GM19023 (cell line): Measurements from ENCODE around the gene CPEB3.
A peak's percentile ranks its signal among the peaks of the same experiment; 100 is the strongest.

Experiments used
- ATAC-seq: cut with Tn5 transposase; IDR thresholded peaks from one replicate; pipeline ENCODE4 v1.9.1; 2021; ENCODE audit warnings: mild to moderate bottlenecking, moderate library complexity; ENCODE audit not compliant: unreplicated experiment

Gene CPEB3

DNA sequence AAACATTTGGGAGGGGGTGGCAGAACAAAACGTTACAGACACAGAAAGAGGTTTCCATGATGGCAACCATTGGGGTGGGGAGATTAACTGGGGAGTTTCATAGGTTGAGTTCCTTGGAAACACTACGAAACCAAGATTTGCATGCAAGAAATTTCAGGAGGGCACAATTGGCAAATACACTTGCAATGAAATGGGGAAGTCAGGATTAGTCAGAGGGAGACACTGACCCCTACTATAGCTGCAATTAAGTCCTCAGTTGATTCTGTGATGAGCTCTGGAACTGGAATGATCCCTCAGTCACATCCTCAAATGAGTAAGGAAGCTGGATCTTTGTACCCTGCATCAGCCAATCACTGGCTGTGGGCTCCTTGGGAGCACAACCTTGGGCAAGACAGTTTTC is 22.1 kb downstream of the CPEB3 start:
- no peak for ATAC-seq

DNA sequence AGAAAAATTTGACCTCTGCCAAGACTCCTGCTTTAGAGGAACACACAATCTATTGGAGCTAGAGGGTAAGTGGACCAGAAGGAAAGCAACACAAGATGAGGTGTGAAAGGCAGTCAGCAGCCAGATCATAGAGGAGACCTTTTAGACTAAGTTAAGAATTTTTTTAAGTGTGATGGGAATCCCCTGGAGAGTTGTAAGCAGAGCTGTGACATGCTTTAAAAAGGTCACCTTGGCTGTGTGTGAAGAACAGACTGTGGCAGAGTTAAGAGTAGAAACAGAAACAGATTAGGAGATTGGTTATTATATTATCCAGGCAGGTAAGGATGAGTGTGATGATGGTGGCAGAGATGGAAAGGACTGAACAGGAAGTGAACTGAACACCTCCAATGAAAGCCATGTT is 23.5 kb downstream of the CPEB3 start:
- ATAC-seq, result no peak

DNA sequence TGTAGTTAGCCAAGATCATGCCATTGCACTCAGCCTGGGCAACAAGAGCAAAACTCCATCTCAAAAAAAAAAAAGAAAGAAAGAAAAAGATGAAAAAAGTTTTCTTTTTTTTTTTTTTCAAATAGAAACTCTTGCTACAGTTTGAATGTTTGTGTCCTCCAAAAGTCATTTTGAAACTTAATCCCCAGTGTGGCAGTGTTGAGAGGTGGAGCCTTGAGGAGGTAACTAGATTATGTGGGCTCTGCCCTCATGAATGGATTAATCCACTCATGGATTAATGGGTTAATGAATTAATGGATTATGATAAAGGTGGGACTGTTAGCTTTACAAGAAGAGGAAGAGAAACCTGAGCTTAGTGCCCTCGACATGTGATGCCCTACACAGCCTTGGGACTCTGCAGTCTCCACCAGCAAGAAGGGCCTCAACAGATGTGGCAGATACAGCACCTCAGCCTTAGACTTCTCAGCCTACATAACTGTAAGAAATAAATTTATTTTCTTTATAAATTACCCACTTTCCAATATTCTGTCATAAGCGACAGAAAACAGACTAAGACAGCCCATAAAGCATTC is 25.1 kb downstream of the CPEB3 start:
- no peak for ATAC-seq

DNA sequence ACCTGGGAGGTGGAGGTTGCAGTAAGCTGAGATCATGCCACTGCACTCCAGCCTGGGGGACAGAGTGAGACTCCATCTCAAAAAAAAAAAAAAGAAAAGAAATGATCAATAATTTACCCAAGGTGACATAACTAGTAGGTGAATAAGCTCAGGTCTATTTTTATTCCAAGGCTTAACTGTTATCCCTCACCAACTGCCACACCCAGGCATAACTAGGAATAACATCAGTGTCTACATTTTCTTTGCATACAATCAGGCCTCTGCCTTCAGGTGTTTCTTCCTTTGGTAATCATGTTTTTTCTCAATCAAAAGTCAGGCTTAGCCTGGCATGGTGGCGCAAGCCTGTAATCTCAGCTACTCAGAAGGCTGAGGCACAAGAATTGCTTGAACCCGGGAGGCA is 26.6 kb downstream of the CPEB3 start:
- no peak for ATAC-seq

DNA sequence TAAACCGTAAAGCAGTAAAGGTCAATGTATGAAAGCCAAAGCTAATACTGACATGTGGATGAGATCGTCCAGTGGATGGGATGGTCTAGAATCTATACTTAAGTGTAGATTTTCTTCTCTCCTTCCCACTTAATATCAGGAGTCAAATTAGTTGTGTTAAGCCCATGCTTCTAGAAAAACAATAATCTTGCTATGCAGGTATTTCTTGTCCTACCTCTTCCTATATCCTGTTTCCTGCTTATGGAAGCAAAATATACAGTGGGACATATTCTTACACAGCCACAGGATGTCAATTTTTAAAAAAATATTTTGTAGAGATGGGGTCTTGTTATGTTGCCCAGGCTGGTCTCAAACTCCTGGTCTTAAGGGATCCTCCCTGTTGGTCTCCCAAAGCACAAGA is 27.5 kb downstream of the CPEB3 start:
- ATAC-seq, result no peak

DNA sequence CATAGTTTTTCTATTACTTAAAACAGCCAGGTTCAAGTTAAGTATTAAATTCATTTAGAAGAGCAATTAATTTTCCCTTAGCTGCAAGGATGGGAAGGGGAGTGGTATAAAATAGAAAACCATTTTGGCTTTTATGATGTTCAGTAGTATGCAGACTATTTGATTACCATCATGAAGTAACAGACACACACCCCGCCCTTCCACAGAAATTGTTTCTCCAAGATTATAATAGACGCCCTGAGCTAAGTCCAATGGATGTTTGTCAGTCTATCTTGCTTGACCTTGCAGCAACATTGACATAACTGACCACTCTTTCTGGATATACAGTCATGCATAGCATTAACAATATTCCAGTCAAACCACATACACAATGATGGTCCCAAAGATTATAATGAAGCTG is 42.3 kb downstream of the CPEB3 start:
- ATAC-seq, result no peak

DNA sequence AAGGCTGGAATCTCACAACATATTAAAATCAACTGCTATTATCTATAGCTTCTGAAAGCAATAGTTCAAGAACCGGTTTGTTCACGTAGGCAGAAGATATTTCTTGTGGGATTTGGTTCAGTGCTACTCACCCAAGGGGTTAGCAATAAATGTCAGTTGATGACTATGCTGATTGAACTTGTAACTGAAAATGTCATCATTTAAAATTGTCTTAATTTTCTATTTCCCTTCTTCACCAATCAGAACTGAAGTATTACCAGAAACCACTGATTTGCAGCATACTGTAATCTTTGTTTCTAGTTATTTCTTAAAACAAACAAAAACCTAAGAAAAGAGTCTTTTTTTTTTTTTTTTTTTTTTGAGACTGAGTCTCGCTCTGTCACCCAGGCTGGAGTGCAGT is 46.1 kb downstream of the CPEB3 start:
- ATAC-seq, result no peak

DNA sequence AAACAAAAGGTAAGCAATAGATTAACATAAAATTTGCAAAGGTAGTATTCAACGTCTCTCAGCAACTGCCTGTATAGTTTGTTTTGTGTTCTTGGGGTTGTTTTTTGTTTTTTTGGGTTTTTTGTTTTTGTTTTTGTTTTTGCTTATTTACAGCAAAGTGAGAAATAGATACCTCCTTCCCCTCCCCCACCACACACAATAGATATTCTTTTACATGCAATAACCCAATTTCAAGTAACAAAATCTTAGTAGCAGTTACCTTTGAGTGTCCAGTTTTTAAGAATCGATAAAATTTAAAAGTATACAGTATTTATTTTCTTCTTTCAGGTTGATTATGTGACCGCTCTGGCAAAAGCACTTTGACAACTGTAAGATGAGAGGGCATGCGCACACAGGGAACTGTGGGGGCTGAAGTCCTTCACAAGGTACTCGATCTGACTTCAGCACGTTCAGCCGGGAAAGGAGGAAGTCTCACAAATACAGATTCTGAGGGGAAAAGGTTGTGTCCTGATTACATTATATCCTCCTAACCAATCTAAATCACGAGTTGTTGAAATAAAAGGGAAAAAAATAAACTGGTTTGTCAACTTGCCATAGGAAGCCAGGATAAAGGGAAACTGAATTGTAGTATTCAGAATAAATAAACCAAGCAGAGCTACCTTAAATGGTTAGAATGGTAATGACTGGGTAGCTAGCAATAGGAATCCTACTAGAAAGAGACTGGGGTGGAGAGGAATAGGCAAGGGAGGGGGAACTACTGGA is 47.8 kb downstream of the CPEB3 start:
- no peak for ATAC-seq

DNA sequence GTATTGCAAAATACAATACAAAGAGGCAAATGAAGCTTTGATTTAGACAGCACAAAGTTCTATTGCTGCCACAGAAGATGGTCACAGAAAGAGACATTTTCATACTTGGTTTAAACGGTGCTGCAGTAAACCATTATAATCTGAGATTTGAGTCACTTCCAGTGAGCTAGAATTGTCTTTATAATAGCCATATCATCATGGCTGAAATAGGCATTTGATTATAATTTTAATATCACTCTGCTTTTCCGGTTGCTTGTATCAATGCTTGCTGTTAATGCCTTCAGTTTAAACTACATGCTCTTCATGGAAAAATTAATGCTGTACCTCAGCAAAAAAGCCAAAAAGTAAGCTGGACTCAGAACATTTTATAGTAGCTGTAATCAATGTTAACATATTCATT is 48.5 kb downstream of the CPEB3 start:
- no peak for ATAC-seq

DNA sequence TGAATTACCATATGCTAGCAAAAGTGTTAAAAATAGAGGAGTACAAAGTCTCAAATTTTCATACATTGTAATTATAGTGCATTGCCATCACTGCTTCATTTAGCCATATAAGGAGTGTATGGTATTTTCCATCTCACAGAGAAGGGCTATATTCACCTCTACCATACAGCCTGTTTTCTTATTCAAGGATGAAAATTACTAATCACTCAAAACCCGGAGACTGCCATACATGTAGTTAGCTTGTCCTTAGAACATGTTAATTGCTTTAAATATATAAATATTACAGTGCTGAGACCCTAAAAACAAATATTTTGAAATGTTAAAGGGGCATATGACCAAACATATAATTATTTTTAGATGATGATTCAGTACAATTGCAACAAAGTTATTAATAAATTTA is 49.4 kb downstream of the CPEB3 start:
- no peak for ATAC-seq

DNA sequence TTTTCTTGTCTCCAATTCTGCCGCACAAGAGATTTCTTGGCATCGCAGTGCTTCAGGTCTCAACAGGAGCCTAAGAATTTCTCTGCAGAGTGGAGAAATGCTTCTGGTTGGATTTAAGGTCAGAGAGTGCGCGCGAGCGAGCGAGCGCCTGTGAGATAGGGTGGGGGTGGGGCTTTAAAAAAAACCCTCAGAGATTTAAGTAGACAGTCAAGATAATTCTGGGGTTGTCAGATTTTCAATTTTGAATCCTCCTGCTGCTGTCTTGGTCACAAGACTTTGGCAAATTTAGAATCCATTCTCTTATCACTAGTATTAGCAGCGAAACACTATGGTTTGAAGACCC is 49.7 kb downstream of the CPEB3 start:
- no peak for ATAC-seq

DNA sequence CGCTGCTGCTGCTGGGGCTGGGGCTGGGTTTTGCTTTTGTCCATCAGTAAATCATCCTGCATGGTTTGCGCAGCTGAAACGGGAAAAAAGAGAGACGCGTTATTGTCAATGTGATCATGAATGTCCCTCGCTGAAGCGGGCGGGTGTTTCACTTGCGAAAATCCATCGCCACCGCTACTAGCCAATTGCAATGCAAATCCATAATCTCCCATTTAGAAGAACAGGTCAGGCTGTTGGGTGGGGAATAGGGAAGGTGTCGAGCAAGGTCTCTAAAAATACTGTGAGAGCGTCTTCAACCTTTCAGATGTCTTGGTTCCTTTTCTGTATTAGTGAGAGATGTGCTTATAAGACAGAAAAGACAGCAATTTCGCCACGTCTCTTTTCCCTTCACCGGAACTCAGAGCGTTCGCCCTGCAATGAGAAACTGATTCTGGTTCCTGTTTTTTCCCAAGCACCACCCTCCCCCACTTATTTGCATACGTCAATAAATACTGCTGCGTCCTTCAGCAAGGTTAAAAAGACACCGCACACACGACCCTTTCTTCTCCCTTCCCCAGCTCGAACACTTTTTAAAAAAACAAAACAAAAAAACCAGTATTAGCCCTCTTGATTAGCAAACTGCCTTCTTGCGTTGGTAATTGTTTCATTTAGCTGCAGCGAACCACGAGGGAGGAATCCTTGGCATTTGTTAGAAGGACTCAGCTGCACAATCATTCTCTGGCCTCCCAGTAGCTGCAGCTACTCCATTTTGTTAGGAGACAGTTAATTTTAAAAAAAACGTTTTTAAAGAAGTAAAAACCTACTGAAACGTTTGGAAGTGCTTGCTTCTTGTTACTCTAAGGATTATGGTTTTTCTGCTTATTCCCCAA is 50.4 kb downstream of the CPEB3 start:
- ATAC-seq, result peak; percentile 65

DNA sequence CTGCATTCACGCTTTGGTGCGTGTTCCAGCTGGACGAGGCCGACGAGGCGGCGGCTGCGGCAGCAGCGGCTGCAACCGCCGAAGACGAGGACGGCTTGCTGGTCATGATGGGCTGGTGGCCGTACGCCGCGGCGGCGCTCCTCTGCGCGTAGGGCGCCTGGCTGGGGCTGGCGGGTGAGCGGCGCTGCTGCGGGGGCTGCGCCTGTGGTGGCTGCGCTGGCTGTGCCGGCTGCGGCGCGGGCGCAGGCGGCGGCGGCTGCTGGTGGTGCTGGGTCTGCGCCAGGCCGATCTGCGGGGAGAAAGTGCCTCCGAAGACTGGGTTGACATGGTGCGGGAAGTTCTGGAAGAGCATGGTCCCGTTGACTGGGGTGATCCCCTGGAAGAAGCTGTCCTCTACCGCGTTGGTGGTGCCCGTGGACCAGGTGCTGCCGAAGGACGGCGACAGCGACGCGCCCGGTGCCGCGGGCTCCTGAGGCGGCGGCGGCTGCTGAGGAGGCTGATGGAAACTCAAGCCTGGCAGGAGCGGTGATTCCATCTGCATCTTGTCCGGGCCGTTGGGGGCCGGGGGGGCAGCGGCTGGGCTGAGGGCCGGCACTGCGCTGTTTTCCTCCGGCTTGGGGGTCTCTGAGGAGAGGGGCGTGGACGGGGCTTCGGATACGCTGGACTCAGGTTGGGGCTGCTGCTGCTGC is 51.1 kb downstream of the CPEB3 start:
- peak; percentile 41 for ATAC-seq

DNA sequence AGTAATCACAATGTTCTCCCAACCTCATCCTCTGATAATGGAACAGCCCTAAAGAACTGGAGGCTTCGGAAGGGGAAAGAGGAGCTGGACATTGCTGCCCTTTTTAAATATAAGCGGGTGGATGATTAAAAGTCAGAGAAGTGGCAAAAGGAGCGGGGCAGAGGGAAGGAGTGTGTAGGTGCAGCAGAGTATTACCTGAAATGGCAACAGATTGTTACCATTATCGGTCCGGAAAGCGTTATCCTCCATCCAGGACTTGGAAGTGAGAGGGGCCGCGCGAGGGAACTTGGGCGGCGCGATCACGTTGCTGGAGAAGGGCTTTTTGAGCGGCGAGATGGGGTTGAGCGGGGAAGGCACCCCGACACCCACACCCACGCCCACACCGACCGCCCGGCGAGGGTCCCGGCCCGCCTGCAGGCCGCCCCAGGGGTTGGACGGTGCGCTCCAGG is 51.7 kb downstream of the CPEB3 start:
- ATAC-seq, result no peak

DNA sequence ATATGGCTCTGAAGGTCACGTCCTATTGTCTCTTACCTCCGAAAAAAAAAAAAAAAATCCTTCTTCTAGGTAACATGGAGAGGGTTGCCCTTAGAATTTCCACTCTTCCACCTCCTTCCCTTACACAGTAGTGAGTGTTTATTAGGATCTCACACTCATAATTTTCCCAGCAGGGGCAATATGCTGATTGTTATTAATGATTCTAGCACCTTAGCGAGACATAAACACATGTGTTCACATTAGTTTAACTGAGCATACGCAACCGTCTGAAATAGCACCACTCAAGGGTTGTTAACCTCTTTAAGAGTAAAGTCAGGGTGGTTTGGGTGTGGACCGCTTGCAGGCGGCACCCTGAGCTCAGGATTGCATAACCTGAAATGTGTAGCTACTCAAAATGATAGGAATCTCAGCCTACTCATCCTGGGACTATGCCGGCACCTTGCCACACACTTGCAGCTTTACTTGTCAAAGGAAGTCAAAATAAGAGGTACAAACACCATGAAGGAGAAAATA is 52.2 kb downstream of the CPEB3 start:
- no peak for ATAC-seq

DNA sequence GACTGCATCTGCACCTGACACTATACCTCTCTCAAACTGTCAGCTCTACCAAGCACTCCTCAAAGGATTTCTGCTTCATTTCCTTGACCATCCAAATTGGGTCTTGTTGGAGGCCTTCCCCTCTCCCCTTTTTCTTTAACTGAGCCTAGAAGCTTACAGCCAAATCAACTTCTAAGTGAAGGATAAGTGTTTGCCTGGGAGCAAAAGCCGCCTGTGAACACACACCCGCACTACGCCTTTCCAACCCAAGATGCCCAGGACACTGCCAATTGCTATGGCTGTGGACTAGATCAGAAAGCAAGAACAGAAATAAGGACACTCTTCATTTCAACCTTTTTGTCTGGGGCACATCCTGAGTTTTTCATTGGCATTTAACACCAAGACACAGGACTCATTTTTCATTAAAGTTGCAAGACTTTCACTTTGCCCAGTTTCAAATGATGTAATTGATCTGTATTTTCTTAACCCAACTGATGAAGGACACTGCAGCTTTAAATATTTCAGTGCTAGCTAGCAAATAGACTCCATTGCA is 52.8 kb downstream of the CPEB3 start:
- no peak for ATAC-seq

DNA sequence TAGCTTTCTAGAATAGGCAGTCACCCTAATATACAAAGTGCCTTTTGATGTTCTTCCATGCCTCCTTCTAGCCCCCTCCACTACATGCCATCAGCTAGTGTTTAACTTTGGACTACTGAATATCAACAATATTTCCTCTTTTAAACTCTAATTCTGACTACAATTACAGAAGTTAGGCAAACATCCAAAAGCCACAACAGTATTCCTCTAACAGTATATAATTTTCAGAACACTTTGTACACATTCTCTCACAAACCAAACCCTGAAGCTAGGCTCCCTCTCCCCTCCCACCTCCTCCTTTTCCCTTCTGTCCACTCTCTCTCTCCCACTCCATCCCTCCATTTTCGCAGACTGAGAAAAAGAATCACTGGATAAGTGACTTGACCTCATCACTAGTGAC is 59.7 kb downstream of the CPEB3 start:
- ATAC-seq, result no peak

DNA sequence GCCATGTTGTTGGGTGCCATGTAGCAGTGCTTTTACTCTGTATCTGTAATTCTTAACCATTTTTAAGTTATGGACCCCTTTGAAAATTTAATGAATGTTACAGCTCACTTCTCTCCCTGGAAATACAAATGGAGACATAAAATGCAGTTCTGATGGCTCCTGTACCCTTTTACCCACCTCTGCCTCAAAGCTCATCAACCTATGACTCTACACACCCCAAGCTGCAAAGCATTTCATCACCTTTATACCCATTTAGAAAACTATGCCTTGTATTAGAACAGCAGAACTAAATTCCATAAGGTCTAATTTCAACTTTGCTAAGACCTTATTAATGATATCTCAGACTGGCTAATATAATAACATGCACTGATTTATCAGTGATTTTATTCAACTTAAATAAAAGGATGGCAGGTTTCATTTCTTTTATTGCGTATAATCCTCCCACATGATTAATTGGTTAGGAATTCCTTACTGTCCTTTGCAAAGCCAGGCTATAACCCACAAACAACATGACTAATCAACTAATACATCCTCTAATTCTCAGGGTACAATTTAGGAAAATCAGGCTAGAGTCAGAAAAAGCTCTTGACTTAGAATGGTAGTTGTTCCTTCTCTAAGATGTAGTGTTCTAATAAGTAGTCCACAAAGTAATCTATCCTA is 68.1 kb downstream of the CPEB3 start:
- ATAC-seq, result no peak

DNA sequence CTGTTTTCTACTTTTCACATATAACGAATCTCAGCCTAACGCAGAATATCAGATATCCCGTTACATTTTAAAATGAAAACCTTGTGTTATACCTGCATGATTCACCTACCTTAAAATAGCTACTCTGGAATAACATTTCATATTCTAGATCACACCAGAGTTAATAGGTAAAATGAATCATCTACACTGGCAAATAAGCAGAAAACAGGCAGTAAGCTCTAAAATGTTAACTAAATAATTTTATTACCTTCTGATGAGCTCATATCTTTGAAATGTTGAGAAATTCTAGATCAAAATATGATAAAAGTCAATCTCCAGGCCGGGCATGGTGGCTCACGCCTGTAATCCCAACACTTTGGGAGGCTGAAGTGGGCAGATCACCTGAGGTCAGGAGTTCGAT is 71.3 kb downstream of the CPEB3 start:
- ATAC-seq, result no peak

DNA sequence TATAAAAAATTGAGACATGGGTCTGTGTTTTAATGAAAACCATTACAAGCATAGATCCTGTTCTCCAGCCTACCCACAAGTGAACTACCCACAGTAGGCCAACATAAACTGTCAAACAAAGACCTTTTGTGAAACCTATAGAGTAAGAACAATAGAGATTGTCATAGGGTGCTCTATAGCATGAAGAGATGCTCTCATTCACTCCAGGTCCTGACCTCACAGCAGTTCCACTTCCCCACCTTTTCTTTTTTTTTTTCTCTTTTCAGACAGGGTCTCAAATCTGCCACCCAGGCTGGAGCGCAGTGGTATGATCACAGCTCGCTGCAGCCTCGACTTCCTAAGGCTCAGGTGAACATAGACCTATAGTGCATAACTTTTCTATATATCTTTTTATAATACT is 72.3 kb downstream of the CPEB3 start:
- ATAC-seq, result no peak
